K562 (cell line): ENCODE data around the gene MED22. TPM values are rescaled to one million over a fixed set of nuclear protein-coding genes. Genes with fewer than 3 reads are reported as not detected.

Source experiments
- ATAC-seq: fragments of 200-7000 bp; cut with Tn5 transposase; 3 replicates; pipeline ENCODE4 v1.9.1; 2020; ENCODE audit warnings: moderate library complexity
- BruUV-seq: library from RNA; stranded (reverse); fragments of 400-500 nt; replicated peaks from 2 replicates; lab custom pipeline; 2021; lab: Mats Ljungman, UMichigan
- CTCF ChIA-PET: fragments of 300-600 bp; formaldehyde crosslinking; extraction: SDS; loops from one replicate; lab custom pipeline; 2021; ENCODE audit warnings: low intra/inter-chr PET ratio; lab: Yijun Ruan, JAX
- POLR2A ChIA-PET: fragments of 300-600, 350-650 bp; sonication (Branson Sonifier 250); formaldehyde crosslinking; extraction: SDS; loops from one replicate; lab custom pipeline; 2021; ENCODE audit warnings: antibody characterized with exemption, inconsistent platforms; lab: Yijun Ruan, JAX
- DNase-seq, 4 experiments: peaks; one replicate each; pipeline versions ENCODE4 v3.0.0 to v3.0.0-alpha.2; 2011 to 2018; ENCODE audit warnings: low spot score in 3 of 4, mixed read lengths in 3 of 4; ENCODE audit errors: extremely low read depth in 1 of 4
- FAIRE-seq: peaks from 2 replicates; lab custom pipeline; 2011; peaks lifted over from hg19 to GRCh38; lab: Jason Lieb, UNC
- H2AFZ ChIP-seq: 2 replicates; pipeline ENCODE4 v1.6.0; 2011; ENCODE audit warnings: low read depth, low read length, control low read depth, inconsistent platforms
- H3K27ac ChIP-seq: fragments of 200-600 bp; 3 replicates; pipeline ENCODE4 v1.8.0; 2011; ENCODE audit warnings: low read depth, mild to moderate bottlenecking, control low read depth, inconsistent platforms, low read length, moderate library complexity, mixed read lengths; ENCODE audit errors: extremely low read depth
- H3K27me3 ChIP-seq, 2 experiments: fragments of 300-600 bp in 1 of 2; 2 replicates in 1 of 2; 3 replicates in 1 of 2; pipeline versions ENCODE4 v1.6.0 to v1.8.0; 2011; ENCODE audit warnings: inconsistent platforms in 2 of 2, low read length in 2 of 2, mild to moderate bottlenecking in 1 of 2, mixed read lengths in 1 of 2, moderate library complexity in 1 of 2; ENCODE audit not compliant: control insufficient read depth in 2 of 2, insufficient read depth in 2 of 2
- H3K36me3 ChIP-seq: fragments of 300-600 bp; 3 replicates; pipeline ENCODE4 v1.8.0; 2011; ENCODE audit warnings: mild to moderate bottlenecking, low read length, inconsistent platforms; ENCODE audit not compliant: control insufficient read depth, insufficient read depth
- H3K4me1 ChIP-seq, 2 experiments: fragments of 200-600 bp in 1 of 2; replicated peaks in 1 of 2; 2 replicates in 1 of 2; 3 replicates in 1 of 2; pipeline versions ENCODE4 v1.5.1 to v1.8.0; 2011; ENCODE audit warnings: inconsistent platforms in 2 of 2, low read length in 2 of 2, mild to moderate bottlenecking in 1 of 2, mixed read lengths in 1 of 2, moderate library complexity in 1 of 2; ENCODE audit not compliant: control insufficient read depth in 2 of 2, insufficient read depth in 2 of 2
- H3K4me2 ChIP-seq: 2 replicates; pipeline ENCODE4 v1.6.1; 2011; ENCODE audit warnings: low read length, control low read depth, inconsistent platforms, mixed read lengths; ENCODE audit not compliant: insufficient read depth
- H3K4me3 ChIP-seq: fragments of 200-600 bp; sonication (generic), shearing (Covaris generic); 2 replicates; pipeline ENCODE4 v1.5.1; 2016; ENCODE audit warnings: control low read depth, inconsistent platforms
- H3K79me2 ChIP-seq: fragments of 200-600 bp; 3 replicates; pipeline ENCODE4 v1.8.0; 2011; ENCODE audit warnings: low read length, inconsistent platforms; ENCODE audit not compliant: control insufficient read depth, insufficient read depth
- H3K9ac ChIP-seq, 2 experiments: 2 replicates each; pipeline versions ENCODE4 v1.6.0 to v1.6.1; 2011; ENCODE audit warnings: low read depth in 2 of 2, low read length in 2 of 2, control low read depth in 1 of 2, inconsistent platforms in 1 of 2, mild to moderate bottlenecking in 1 of 2, mixed read lengths in 1 of 2; ENCODE audit not compliant: insufficient read depth in 1 of 2
- H3K9me1 ChIP-seq: one replicate; pipeline ENCODE4 v1.6.0; 2011; ENCODE audit warnings: inconsistent platforms, mild to moderate bottlenecking, low read length, moderate library complexity; ENCODE audit not compliant: control insufficient read depth, insufficient read depth
- H3K9me3 ChIP-seq: replicated peaks from 2 replicates; pipeline ENCODE4 v1.5.1; 2011; ENCODE audit warnings: low read depth, low read length, inconsistent platforms; ENCODE audit not compliant: control insufficient read depth, insufficient read depth
- H4K20me1 ChIP-seq: replicated peaks from 2 replicates; pipeline ENCODE4 v1.6.1; 2011; ENCODE audit warnings: low read length, inconsistent platforms, mixed read lengths; ENCODE audit not compliant: control insufficient read depth, insufficient read depth
- FOSL1 ChIP-seq: fragments of 200-800 bp; sonication (Bioruptor generic); conservative IDR thresholded peaks from 2 replicates; pipeline ENCODE4 v1.6.1; 2016; ENCODE audit warnings: missing genetic modification characterization, missing compliant biosample characterization
- MTA1 ChIP-seq: fragments of 450-650 bp; IDR thresholded peaks from 2 replicates; pipeline ENCODE4 v1.6.1; 2017; ENCODE audit warnings: borderline replicate concordance
- POLR2AphosphoS5 ChIP-seq: IDR thresholded peaks from 2 replicates; pipeline ENCODE4 v1.6.1; 2011; ENCODE audit warnings: mild to moderate bottlenecking, low read depth, low read length, moderate library complexity; ENCODE audit not compliant: control insufficient read depth, insufficient read depth
- POLR2B ChIP-seq: fragments of 450-650 bp; IDR thresholded peaks from 2 replicates; pipeline ENCODE4 v1.6.1; 2018; ENCODE audit warnings: low read depth; ENCODE audit not compliant: partially characterized antibody
- POLR2H ChIP-seq: IDR thresholded peaks from 2 replicates; pipeline ENCODE4 v1.6.1; 2016; ENCODE audit warnings: missing genetic modification characterization, low read depth, mild to moderate bottlenecking, control low read depth, missing compliant biosample characterization, moderate library complexity
- PRMT5 ChIP-seq: sonication (generic); formaldehyde crosslinking; IDR thresholded peaks from 2 replicates; pipeline ENCODE4 v1.5.0; 2020; ENCODE audit warnings: missing genetic modification reagents
- RFX5 ChIP-seq: IDR thresholded peaks from 2 replicates; pipeline ENCODE4 v1.6.1; 2011; ENCODE audit warnings: low read depth, mild to moderate bottlenecking, improper control_type of control experiment, low read length
- ZKSCAN3 ChIP-seq: fragments of 250-450 bp; sonication (Bioruptor Pico); IDR thresholded peaks from 2 replicates; pipeline ENCODE4 v1.4.0; 2020
- ZNF431 ChIP-seq: sonication (generic); formaldehyde crosslinking; IDR thresholded peaks from 2 replicates; pipeline ENCODE4 v1.8.0; 2022; ENCODE audit warnings: mild to moderate bottlenecking, missing genetic modification reagents
- ZNF551 ChIP-seq: fragments of 250-450 bp; sonication (Bioruptor Pico); IDR thresholded peaks from 2 replicates; pipeline ENCODE4 v1.5.0; 2021; ENCODE audit warnings: mild to moderate bottlenecking, moderate library complexity
- ZNF717 ChIP-seq: fragments of 250-450 bp; sonication (Bioruptor Pico); IDR thresholded peaks from 2 replicates; pipeline ENCODE4 v1.5.0; 2021
- WGBS: fragments of 100-300 bp; shearing (Covaris generic); methylation state at CpG from one replicate; pipeline ENCODE4 v1.1.6; 2016; ENCODE audit warnings: low coverage, mixed read lengths; ENCODE audit not compliant: insufficient coverage; ENCODE audit errors: missing lambda C conversion rate; 5-methylcytosine and 5-hydroxymethylcytosine counted together
- in situ Hi-C: fragments of 300-500 bp; cut with MboI; formaldehyde crosslinking; loops from 4 replicates; pipeline ENCODE4 v1.15.0; 2018; ENCODE audit warnings: inconsistent platforms, mixed read lengths
- intact Hi-C: fragments of 100-400 bp; cut with micrococcal nuclease; formaldehyde crosslinking; loops from 2 replicates; pipeline ENCODE4 v1.14.2; 2022
- polyA plus RNA-seq, 8 experiments: library from polyadenylated mRNA; depleted of rRNA in 4 of 8; stranded (reverse) in 5 of 8; unstranded in 3 of 8; fragments of >200 nt; fragmentation: Nextera tagmentation in 2 of 8; fragmentation: Illumina TruSeq in 1 of 8; extraction: Ambion mirVana in 2 of 8; extraction: Trizol in 1 of 8; gene quantifications; 2 replicates each; pipeline versions ENCODE4 v1.2.1 to v1.2.3, GENCODE V29; 2011 to 2014; ENCODE audit warnings: inconsistent platforms in 1 of 8, missing spikeins in 1 of 8
- total RNA-seq, 7 experiments: library from RNA; depleted of rRNA in 6 of 7; stranded (reverse); fragments of >200 nt in 6 of 7; fragmentation: Illumina TruSeq in 2 of 7; extraction: Trizol in 2 of 7; gene quantifications; 2 replicates each; pipeline versions ENCODE4 v1.2.1 to v1.2.3, GENCODE V29; 2011 to 2021; ENCODE audit warnings: low replicate concordance in 1 of 7
- TF ChIP-seq, protein P1 (sequence below): fragments of 250-450 bp; sonication (Bioruptor Pico); IDR thresholded peaks from 2 replicates; pipeline ENCODE4 v1.4.0; 2020; ENCODE audit warnings: mild to moderate bottlenecking, moderate library complexity, borderline replicate concordance
- TF ChIP-seq, protein P2 (sequence below): fragments of 250-450 bp; sonication (Bioruptor Pico); IDR thresholded peaks from 2 replicates; pipeline ENCODE4 v1.5.0; 2021
- TF ChIP-seq, protein P3 (sequence below): IDR thresholded peaks from 2 replicates; pipeline ENCODE4 v1.6.1; 2011; ENCODE audit warnings: borderline replicate concordance, low read depth, mild to moderate bottlenecking, moderate library complexity, low read length; ENCODE audit not compliant: insufficient read depth, poor library complexity, severe bottlenecking

Gene MED22
- total and polyA plus RNA-seq, 9 of the 15 experiments (the other 6 are each of a cell fraction or from before 2014, with no cell fraction given), result 0.73 to 35.6 (median 22.3) TPM

DNA sequence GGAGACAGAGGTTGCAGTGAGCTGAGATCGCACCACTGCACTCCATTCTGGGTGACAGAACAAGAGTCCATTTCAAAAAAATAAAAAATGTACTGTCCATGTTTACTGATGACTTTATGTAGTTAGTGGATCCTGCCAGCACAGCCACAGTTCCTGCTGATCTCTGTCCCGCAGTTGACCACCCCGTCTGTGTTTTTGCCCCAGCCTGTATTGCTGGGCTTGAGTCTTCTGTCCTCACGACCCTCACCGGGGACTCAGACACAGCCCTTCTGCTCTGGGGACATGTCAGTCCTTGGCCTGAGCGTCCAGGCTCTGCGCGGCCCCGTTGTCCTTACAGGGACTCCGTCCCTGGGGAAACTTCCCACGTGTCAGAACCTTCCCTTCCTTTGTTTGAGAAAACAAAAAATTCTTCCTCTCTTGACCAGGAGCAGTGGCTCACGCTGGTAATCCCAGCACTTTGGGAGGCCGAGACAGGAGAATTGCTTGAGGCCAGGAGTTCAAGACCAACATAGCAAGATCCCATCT, 26.5 kb downstream of the MED22 start:
- H3K79me2 ChIP-seq, result no peaks in the 10 kb centered on the region
- no peak overlapping the region for H3K4me2 ChIP-seq
- CTCF ChIA-PET, result no interaction called here
- peaks cover 0 to 8% of the 10 kb centered on the region in 2 experiments; a peak in 1 of 5 replicates for H3K27me3 ChIP-seq
- FAIRE-seq (no peak), ATAC-seq (no peak), DNase-seq (no peak)
- H3K27ac ChIP-seq, result no peak overlapping the region
- H3K36me3 ChIP-seq, result no peaks in the 10 kb centered on the region
- H4K20me1 ChIP-seq, result no peaks in the 10 kb centered on the region
- in situ Hi-C loops (no loop called here), intact Hi-C loops (loop anchor here (10.0 kb wide), 1 partner anchor 47 kb away; the partner anchor contains the start of gene ABO)
- no TSS peak for BruUV-seq
- peaks cover 0 to 9% of the 10 kb centered on the region in 2 experiments; a peak in 2 of 5 replicates for H3K4me1 ChIP-seq
- H3K9ac ChIP-seq, result no peak overlapping the region
- POLR2A ChIA-PET, result no interaction called here
- peaks cover 3% of the 10 kb centered on the region for H3K9me3 ChIP-seq
- 53% methylated on average over 13 of the region's 13 CpGs for WGBS
- no peak overlapping the region for H3K4me3 ChIP-seq
- H2AFZ ChIP-seq, result no peak overlapping the region
- no peaks in the 10 kb centered on the region for H3K9me1 ChIP-seq
- TF ChIP-seq, protein P1, sequence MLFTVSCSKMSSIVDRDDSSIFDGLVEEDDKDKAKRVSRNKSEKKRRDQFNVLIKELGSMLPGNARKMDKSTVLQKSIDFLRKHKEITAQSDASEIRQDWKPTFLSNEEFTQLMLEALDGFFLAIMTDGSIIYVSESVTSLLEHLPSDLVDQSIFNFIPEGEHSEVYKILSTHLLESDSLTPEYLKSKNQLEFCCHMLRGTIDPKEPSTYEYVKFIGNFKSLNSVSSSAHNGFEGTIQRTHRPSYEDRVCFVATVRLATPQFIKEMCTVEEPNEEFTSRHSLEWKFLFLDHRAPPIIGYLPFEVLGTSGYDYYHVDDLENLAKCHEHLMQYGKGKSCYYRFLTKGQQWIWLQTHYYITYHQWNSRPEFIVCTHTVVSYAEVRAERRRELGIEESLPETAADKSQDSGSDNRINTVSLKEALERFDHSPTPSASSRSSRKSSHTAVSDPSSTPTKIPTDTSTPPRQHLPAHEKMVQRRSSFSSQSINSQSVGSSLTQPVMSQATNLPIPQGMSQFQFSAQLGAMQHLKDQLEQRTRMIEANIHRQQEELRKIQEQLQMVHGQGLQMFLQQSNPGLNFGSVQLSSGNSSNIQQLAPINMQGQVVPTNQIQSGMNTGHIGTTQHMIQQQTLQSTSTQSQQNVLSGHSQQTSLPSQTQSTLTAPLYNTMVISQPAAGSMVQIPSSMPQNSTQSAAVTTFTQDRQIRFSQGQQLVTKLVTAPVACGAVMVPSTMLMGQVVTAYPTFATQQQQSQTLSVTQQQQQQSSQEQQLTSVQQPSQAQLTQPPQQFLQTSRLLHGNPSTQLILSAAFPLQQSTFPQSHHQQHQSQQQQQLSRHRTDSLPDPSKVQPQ (CRISPR knock-in tag), result no peak
- TF ChIP-seq POLR2AphosphoS5 (no peak), ZKSCAN3 (no peak), POLR2H (no peak), PRMT5 (CRISPR knock-in tag) (no peak), POLR2B (no peak), MTA1 (no peak), FOSL1 (tag) (no peak), ZNF551 (CRISPR knock-in tag) (no peak), ZNF717 (CRISPR knock-in tag) (no peak), ZNF431 (CRISPR knock-in tag) (no peak), RFX5 (no peak)
- TF ChIP-seq, protein P2, sequence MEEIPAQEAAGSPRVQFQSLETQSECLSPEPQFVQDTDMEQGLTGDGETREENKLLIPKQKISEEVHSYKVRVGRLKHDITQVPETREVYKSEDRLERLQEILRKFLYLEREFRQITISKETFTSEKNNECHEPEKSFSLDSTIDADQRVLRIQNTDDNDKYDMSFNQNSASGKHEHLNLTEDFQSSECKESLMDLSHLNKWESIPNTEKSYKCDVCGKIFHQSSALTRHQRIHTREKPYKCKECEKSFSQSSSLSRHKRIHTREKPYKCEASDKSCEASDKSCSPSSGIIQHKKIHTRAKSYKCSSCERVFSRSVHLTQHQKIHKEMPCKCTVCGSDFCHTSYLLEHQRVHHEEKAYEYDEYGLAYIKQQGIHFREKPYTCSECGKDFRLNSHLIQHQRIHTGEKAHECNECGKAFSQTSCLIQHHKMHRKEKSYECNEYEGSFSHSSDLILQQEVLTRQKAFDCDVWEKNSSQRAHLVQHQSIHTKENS (CRISPR knock-in tag), result no peak
- TF ChIP-seq, protein P3, sequence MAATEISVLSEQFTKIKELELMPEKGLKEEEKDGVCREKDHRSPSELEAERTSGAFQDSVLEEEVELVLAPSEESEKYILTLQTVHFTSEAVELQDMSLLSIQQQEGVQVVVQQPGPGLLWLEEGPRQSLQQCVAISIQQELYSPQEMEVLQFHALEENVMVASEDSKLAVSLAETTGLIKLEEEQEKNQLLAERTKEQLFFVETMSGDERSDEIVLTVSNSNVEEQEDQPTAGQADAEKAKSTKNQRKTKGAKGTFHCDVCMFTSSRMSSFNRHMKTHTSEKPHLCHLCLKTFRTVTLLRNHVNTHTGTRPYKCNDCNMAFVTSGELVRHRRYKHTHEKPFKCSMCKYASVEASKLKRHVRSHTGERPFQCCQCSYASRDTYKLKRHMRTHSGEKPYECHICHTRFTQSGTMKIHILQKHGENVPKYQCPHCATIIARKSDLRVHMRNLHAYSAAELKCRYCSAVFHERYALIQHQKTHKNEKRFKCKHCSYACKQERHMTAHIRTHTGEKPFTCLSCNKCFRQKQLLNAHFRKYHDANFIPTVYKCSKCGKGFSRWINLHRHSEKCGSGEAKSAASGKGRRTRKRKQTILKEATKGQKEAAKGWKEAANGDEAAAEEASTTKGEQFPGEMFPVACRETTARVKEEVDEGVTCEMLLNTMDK, result no peak
